Nephron (organoid): ENCODE measurements around the gene PIM2.

Experiments
- H3K27ac Mint-ChIP-seq, 3 experiments: 2 replicates each; pipeline ENCODE4 v1.8.0; 2020; ENCODE audit warnings: mixed read lengths in 3 of 3, mild to moderate bottlenecking in 2 of 3, moderate library complexity in 1 of 3
- H3K27me3 Mint-ChIP-seq: 2 replicates; pipeline ENCODE4 v1.8.0; 2021; ENCODE audit warnings: low read depth, mild to moderate bottlenecking, moderate library complexity, mixed read lengths
- H3K36me3 Mint-ChIP-seq: 2 replicates; pipeline ENCODE4 v1.8.0; 2020; ENCODE audit warnings: low read depth, mixed read lengths
- H3K4me1 Mint-ChIP-seq: 2 replicates; pipeline ENCODE4 v1.8.0; 2020; ENCODE audit warnings: mixed read lengths
- H3K4me3 Mint-ChIP-seq, 3 experiments: 2 replicates each; pipeline ENCODE4 v1.8.0; 2020; ENCODE audit warnings: mild to moderate bottlenecking in 3 of 3, mixed read lengths in 3 of 3, moderate library complexity in 2 of 3
- H3K9me3 Mint-ChIP-seq: 2 replicates; pipeline ENCODE4 v1.8.0; 2020; ENCODE audit warnings: mixed read lengths
- TF ChIP-seq, protein P1 (sequence below), 3 experiments: fragments of 200-600 bp; sonication (generic); IDR thresholded peaks; one replicate each; pipeline ENCODE4 v1.5.0; 2021; ENCODE audit warnings: antibody characterized with exemption in 3 of 3; ENCODE audit not compliant: unreplicated experiment in 3 of 3

Gene PIM2

DNA sequence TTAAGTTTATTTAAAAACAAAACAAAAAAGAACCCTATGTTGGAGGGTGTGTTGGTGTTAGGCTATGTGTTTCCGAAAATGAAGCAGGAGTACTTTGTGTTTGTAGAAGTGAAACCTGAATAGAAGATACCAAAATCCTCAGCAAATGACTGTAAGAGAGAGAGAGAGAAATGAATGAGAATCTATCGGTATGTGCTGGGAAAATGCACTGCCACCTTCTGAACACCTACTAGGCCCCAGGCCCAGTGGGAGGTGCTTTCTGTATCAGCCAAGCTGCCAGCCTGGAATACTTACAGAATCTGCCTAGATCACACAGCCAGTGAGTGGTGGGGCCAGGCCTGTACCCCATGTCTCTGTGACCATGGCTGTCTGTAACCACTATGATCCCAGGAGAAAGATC, 14.9 kb upstream of the PIM2 start:
- TF ChIP-seq, protein P1, sequence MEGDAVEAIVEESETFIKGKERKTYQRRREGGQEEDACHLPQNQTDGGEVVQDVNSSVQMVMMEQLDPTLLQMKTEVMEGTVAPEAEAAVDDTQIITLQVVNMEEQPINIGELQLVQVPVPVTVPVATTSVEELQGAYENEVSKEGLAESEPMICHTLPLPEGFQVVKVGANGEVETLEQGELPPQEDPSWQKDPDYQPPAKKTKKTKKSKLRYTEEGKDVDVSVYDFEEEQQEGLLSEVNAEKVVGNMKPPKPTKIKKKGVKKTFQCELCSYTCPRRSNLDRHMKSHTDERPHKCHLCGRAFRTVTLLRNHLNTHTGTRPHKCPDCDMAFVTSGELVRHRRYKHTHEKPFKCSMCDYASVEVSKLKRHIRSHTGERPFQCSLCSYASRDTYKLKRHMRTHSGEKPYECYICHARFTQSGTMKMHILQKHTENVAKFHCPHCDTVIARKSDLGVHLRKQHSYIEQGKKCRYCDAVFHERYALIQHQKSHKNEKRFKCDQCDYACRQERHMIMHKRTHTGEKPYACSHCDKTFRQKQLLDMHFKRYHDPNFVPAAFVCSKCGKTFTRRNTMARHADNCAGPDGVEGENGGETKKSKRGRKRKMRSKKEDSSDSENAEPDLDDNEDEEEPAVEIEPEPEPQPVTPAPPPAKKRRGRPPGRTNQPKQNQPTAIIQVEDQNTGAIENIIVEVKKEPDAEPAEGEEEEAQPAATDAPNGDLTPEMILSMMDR (IDR thresholded peaks at IDR 0.05; ENCODE audit: unreplicated experiment in 3 of 3), result no peak
- no peak overlapping the region for H3K4me3 Mint-ChIP-seq
- H3K4me1 Mint-ChIP-seq, result peaks cover under 1% of the 10 kb centered on the region
- H3K27me3 Mint-ChIP-seq, result no peaks in the 10 kb centered on the region
- peaks cover 43% of the 10 kb centered on the region for H3K36me3 Mint-ChIP-seq
- no peak overlapping the region for H3K27ac Mint-ChIP-seq
- peaks cover 15% of the 10 kb centered on the region for H3K9me3 Mint-ChIP-seq

DNA sequence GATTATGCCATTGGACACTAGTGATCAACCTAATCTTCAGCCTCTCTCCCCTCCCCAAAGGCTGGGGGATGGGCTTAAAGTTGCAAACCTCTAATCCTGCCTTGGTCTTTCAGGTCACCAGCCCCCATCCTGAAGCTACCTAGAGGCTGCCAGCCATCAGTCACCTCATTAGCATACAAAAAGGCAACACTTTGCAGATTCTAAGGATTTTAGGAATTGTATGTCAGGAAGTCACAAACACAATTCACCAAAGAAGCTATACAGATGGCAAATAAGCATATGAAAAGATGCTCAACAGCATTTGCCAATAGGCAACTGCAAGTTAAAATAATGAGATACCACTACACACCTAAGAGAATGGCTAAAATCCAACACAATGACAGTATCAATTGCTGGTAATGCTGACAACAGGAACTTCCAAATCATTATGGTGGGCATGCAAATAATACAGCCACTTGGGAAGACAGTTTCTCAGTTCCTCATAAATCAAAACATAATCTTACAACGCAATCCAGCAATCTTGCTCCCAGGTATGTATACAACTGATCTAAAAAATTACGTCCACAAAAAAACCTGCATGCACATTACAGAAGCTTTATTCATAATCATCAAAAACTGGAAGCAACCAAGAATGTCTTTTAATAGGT, 9.0 kb upstream of the PIM2 start:
- Mint-ChIP-seq H3K36me3 (peaks cover 48% of the 10 kb centered on the region), H3K4me3 (no peak overlapping the region), H3K27me3 (no peaks in the 10 kb centered on the region), H3K27ac (no peak overlapping the region), H3K9me3 (peaks cover 16% of the 10 kb centered on the region), H3K4me1 (no peaks in the 10 kb centered on the region)
- TF ChIP-seq, protein P1 (IDR thresholded peaks at IDR 0.05; ENCODE audit: unreplicated experiment in 3 of 3), result no peak

DNA sequence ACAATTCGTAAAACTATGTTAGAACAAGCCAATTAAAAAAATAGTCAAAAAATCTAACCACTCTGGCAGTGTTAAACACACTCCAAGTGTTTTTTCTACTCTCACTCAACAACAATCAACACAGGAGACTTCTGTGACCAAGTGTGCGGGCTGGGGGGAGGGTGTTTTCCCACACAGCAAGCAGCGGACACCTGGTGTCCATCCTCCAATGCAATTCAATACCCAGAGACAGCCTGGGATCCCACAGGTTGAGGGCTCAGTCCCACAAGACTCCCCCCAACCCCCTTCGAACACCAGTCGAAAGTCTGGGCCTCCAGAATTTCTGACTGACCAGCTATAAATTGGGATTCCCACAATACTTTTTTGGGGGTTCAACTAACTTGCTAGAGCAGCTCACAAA, 8.3 kb upstream of the PIM2 start:
- TF ChIP-seq, protein P1 (IDR thresholded peaks at IDR 0.05; ENCODE audit: unreplicated experiment in 3 of 3), result no peak
- H3K36me3 Mint-ChIP-seq, result peaks cover 48% of the 10 kb centered on the region
- no peaks in the 10 kb centered on the region for H3K27me3 Mint-ChIP-seq
- H3K4me1 Mint-ChIP-seq, result no peaks in the 10 kb centered on the region
- no peak overlapping the region for H3K27ac Mint-ChIP-seq
- no peak overlapping the region for H3K4me3 Mint-ChIP-seq
- H3K9me3 Mint-ChIP-seq, result peaks cover 15% of the 10 kb centered on the region

DNA sequence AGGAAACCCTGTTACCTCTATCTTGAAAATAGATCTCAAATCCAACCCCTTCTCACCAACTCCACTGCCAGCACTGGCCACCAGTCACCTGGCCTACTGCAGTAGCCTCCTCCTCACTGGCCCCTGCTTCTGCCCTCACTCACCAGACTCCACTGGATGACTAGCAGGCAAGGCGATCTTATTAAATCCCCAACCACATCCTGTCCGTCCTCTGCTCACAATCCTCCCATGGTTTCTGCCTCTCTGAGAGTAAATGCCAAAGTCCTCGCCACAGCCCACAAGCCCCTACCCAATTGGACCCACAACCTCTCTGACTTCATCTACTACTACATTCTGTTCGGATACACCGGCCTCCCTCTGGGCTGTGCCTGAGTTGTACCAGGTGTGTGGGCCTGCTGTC, 5.4 kb upstream of the PIM2 start:
- H3K9me3 Mint-ChIP-seq, result peaks cover 22% of the 10 kb centered on the region
- no peaks in the 10 kb centered on the region for H3K27me3 Mint-ChIP-seq
- TF ChIP-seq, protein P1 (IDR thresholded peaks at IDR 0.05; ENCODE audit: unreplicated experiment in 3 of 3), result no peak
- H3K4me3 Mint-ChIP-seq, result no peak overlapping the region
- H3K27ac Mint-ChIP-seq, result no peak overlapping the region
- H3K4me1 Mint-ChIP-seq, result peaks cover 7% of the 10 kb centered on the region
- H3K36me3 Mint-ChIP-seq, result peaks cover 36% of the 10 kb centered on the region

DNA sequence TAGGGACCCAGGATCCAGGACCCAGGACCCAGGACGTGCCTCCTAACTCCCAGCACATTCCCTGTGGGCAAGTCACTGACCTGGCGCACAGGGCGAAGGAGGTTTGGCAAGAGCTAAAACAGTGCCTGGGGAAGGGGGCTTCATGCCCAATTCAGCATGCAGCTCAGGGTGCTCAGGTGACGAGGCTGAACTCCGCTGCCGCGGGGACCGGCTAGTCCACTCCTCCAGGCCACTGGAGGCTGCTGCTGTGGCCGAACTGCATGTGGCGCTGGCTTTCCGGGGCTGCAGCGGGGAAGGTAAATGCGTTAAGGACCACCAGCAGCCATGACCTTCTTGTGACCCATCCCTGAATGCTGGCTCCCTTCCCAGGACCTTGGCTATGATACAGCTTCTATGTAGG, 4.9 kb upstream of the PIM2 start:
- H3K36me3 Mint-ChIP-seq, result peaks cover 36% of the 10 kb centered on the region
- no peak overlapping the region for H3K27ac Mint-ChIP-seq
- TF ChIP-seq, protein P1 (IDR thresholded peaks at IDR 0.05; ENCODE audit: unreplicated experiment in 3 of 3), result no peak
- peaks cover 22% of the 10 kb centered on the region for H3K9me3 Mint-ChIP-seq
- peaks cover 11% of the 10 kb centered on the region for H3K4me1 Mint-ChIP-seq
- no peaks in the 10 kb centered on the region for H3K27me3 Mint-ChIP-seq
- H3K4me3 Mint-ChIP-seq, result no peak overlapping the region

DNA sequence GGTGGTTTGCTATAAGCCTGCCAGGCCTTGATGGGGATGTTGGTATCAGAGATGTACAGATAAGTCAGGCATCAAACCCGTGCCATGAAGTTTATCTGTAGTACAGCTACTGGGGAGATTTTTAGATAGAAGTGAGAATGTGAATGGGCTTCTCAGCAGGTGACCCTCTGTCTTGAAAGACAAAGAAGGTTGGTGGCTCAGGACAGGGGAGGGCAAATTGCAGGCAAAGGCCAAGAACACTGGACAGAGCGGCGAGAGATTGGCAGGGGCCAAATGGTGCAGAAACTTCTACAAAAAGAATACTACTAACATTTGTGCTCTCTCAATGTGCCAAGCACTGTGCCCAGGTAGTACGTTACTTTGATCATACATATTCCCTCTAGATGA, 1.9 kb upstream of the PIM2 start:
- Mint-ChIP-seq H3K27me3 (peaks cover 3% of the 10 kb centered on the region), H3K4me1 (peaks cover 17% of the 10 kb centered on the region), H3K9me3 (peaks cover 23% of the 10 kb centered on the region), H3K27ac (no peak overlapping the region), H3K4me3 (no peak overlapping the region), H3K36me3 (peaks cover 20% of the 10 kb centered on the region)
- TF ChIP-seq, protein P1 (IDR thresholded peaks at IDR 0.05; ENCODE audit: unreplicated experiment in 3 of 3), result no peak
